ENCODE measurements around the gene MEP1B.
"Not testable (repeated sequence)": the region's sequence is repeated elsewhere in the genome, so short reads cannot be mapped to it uniquely, and the experiment has no call there.

The MEP1B gene

GRCh38 chr18:32209685-32210445 lies 20.0 kb downstream of the MEP1B start:
- DNase-seq = no peak

GRCh38 chr18:32213693-32214092 lies 23.9 kb downstream of the MEP1B start:
- DNase-seq = no peak

- DNase-seq = no peak
Observed at GRCh38 chr18:32216390-32216789, 26.6 kb downstream of the MEP1B start.

- DNase-seq = no peak
Observed at GRCh38 chr18:32219431-32220018, 29.7 kb downstream of the MEP1B start.

- not testable (repeated sequence) for DNase-seq
Observed at GRCh38 chr18:32233348-32233747, 43.5 kb downstream of the MEP1B start.

- DNase-seq = no peak
Observed at GRCh38 chr18:32237049-32237448, 47.2 kb downstream of the MEP1B start.

GRCh38 chr18:32238635-32239268 lies 48.9 kb downstream of the MEP1B start:
- no peak for DNase-seq

GRCh38 chr18:32242395-32242794 lies 52.6 kb downstream of the MEP1B start:
- DNase-seq = no peak

GRCh38 chr18:32243358-32243757 lies 53.5 kb downstream of the MEP1B start:
- no peak for DNase-seq

- DNase-seq = no peak
Observed at GRCh38 chr18:32244881-32245280, 55.0 kb downstream of the MEP1B start.

GRCh38 chr18:32249147-32249929 lies 59.5 kb downstream of the MEP1B start:
- no peak for DNase-seq

- DNase-seq = no peak
Observed at GRCh38 chr18:32251466-32251865, 61.6 kb downstream of the MEP1B start.

GRCh38 chr18:32252141-32252860 lies 62.5 kb downstream of the MEP1B start:
- no peak for DNase-seq

- DNase-seq = no peak
Observed at GRCh38 chr18:32255570-32255969, 65.7 kb downstream of the MEP1B start.

GRCh38 chr18:32257084-32257785 lies 67.4 kb downstream of the MEP1B start:
- no peak for DNase-seq

GRCh38 chr18:32258148-32258547 lies 68.3 kb downstream of the MEP1B start:
- no peak for DNase-seq

- DNase-seq = no peak
Observed at GRCh38 chr18:32258558-32259204, 68.8 kb downstream of the MEP1B start.

GRCh38 chr18:32259553-32259952 lies 69.7 kb downstream of the MEP1B start:
- no peak for DNase-seq

GRCh38 chr18:32261003-32261402 lies 71.2 kb downstream of the MEP1B start:
- no peak for DNase-seq

- no peak for DNase-seq
Observed at GRCh38 chr18:32262092-32262491, 72.3 kb downstream of the MEP1B start.

GRCh38 chr18:32264401-32264800 lies 74.6 kb downstream of the MEP1B start:
- no peak for DNase-seq

GRCh38 chr18:32267463-32267862 lies 77.6 kb downstream of the MEP1B start:
- no peak for DNase-seq

Data from CD4-positive, alpha-beta T cell treated with Interleukin-21 for 1 hour (primary cell).